ENCODE data around the gene MED16.
A peak's percentile ranks its signal among the peaks of the same experiment; 100 is the strongest.
"Not testable (repeated sequence)": the region's sequence is repeated elsewhere in the genome, so short reads cannot be mapped to it uniquely, and the experiment has no call there.

The MED16 gene

DNA sequence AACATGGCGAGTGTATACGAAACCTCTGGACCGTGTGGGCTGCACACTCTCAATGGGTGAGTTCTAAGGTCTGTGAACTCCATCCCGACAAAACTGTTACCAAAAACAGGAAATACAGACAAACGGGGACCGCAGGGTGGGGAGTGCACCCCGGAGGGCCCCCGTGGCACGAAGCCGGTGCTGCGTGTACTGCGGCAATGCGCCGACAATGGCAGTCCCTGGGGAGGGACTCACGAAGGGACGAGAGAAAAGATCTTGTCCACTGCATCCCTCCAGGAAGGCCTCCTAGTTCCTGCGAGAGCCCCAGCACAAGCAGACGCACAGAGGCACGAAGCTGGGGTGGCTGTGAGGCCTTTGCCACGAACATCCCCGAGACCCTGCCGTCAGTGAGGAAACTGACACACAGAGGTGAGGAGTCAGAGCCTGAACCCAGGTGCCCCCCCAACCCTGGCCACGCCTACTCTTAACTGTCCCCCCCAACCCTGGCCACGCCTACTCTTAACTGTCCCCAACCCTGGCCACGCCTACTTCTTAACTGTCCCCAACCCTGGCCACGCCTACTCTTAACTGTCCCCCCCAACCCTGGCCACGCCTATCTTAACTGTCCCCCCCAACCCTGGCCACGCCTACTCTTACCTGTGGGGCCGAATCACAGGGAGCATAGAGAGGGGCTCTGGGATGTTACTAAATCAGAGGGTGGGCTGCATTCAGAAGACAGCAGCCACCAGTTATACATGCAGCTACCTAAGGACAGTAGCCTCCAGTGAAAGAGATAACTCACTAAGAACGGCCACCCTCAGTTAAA lies 4.2 kb downstream of the MED16 start:
- DNase-seq, result no peak

DNA sequence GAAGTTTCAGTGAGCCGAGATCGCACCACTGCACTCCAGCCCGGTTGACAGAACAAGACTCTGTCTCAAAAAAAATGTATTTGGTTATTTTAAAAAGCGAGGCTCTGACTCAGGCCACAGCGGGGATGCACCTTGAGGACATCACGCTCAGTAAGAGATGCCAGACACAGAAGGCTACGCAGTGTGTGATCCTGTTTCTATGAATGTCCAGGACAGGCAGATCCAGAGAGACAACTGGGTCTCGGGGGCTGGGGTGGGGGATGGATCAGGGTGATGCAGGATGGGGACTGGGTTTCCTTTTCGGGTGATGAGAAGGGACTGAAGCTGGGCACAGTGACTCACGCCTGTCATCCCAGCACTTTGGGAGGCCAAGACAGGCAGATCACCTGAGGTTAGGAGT lies 5.4 kb downstream of the MED16 start:
- no peak for DNase-seq

DNA sequence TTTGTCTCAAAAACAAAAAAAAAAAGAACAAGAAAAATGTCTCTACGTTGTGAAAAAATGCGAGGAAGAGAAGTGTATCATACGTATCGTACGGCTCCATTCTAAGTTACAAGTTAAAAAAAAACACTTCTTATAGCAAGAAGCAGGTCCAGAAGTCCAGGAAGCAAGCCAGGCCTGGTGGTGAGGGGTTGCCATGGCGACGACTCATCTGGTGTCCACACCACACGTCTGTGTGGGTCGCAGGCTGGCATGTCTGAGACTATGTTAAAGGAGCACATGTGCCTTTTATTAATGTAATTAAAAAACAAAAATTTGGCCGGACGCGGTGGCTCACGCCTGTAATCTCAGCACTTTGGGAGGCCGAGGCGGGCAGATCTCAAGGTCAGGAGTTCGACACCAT lies 5.9 kb downstream of the MED16 start:
- no peak for DNase-seq

DNA sequence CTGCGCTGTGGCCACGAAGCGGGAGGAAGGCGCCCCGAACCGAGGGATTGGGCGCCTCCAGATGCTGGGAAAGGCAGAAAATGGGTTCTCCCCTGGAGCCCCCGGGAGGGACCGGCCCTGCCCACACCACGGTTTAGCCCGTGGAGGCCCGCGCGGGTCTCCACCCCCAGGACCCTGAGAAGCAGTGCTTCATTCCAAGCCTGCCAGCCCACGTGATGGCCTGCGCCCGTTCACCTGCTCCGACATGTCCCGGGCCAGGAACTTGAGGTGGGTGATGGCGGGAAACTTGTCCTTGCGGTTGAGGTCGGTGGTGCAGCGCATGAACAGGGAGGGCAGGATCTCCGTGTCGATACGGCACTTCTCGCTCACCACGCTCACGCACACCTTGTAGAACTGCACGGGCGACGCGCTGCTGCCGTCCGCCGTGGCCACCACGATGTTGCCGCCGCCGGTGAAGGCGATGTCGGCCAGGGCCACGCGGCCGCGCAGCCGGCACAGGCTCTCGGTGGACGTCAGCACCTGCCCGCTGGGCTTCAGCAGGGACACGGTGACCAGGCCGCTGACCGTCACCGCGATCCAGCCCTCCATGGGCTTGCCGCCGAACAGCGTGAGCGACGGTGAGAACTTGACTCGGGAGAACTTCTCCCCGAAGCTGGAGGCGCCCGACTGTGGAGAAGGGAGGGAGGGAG lies 7.3 kb downstream of the MED16 start:
- no peak for DNase-seq

DNA sequence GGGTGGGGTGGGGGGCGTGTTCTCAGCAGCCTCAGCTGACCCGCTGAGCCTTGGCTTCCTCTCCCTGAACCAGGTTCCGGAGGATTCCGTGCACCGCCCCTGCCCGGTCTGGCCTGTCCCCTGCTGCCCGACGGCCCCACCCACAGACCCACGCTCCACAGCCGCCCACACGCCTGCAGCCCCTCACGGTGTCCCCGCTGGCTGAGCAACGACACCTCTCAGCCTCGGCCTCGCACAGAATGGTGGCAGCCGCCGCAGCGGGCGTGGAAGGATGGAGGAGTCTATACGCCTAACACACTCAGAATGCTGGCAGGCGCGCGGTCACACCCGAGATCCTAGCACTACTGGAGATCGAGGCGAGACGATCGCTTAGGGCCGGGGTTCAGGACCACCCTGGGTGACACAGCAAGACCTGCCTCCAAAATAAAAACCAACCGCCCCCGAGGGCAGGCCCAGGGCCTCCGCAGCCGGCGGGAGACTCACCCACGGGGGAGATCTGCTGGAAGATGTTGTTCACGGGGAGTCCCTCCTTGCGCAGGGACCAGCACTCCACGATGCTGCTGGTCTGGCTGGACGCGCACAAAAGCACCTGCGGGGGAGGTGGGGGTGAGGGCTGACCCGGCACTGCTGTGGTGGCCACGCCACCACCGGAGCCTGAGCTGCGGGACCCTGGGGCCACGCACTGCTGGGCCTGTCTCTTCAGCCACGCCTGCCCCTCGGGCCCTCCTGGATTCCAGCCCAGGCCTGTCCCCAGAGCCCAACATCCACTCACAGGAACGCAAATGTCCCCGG lies 8.4 kb downstream of the MED16 start:
- no peak for DNase-seq

DNA sequence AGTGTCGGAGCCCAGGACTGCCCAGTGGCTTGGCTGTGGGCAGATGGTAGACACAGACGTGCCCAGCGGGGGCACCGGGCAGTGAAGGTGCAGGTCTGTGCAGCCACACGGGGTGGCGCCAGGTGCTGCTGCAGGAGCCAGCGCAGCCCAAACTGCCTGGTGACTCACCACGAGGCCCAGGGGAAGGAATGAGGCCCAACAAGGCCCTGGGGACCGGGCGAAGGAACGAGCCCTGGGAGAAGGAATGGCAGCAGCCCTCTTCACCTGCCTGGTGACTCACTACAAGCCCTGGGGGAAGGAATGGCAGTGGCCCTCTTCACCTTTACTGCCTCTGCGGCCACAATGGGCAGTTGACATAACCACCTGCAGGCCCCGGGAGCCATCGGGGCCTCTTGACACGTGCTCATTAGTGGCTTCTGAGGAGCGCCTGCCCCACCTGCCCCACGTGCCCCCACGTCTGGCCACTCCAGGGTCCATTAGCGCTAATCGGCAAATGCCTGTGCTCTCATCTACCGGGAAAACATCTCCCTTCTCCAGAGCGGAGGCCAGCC lies 9.3 kb downstream of the MED16 start:
- DNase-seq, result no peak

DNA sequence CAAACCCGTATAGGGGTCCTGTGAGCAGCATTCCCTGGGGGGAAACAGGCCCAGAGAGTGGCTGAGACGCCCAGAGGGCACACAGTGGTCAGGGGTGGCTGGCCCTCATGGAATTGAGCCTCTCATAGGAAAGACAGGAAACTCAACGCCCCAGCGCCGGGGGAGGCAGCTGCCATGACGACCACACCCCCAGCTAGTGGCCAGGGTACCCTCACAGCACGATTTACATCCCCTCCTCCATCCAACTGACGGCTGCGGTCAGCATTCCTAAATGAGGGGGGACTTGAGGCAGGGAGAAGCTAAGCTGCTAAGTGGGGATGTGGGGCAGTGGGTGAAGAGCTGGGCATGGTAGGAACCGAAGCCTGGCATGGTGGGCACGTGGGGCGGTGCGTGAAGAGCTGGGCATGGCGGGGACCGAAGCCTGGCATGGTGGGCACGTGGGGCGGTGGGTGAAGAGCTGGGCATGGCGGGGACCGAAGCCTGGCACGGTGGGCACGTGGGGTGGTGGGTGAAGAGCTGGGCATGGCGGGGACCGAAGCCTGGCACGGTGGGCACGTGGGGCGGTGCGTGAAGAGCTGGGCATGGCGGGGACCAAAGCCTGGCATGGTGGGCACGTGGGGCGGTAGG lies 10.0 kb downstream of the MED16 start:
- DNase-seq, result no peak

DNA sequence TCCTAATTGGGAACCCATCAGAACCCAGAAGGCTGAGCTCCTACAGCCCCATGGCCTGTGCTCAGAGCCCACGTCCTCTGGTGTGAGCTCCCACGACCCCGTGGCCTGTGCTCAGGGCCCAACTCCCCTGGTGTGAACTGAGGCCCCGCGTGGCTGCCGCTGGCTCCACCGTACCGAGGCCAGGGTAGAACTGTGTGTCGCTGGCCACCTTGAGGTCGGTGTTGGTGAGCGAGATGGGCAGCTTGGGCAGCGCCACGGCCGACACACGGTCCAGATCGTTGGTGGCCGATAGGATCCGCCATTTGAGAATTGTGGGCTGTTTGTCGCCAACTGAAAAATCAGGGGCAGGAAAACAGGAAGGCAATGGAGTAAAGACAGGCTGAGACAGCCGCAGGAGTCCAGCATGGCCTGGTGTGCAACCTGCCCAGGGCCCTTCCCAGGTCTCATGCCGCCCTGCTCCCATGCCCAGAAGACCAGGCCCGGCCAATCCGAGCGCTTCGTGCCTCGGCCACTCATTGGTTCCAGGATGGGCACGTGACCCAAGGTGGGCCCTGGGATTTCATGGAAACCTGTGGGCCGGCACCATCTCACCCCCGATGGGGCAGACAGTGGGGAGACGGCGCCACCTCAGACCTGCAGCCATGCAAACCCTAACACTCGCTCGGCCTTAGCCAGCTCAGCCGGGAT lies 11.5 kb downstream of the MED16 start:
- no peak for DNase-seq

DNA sequence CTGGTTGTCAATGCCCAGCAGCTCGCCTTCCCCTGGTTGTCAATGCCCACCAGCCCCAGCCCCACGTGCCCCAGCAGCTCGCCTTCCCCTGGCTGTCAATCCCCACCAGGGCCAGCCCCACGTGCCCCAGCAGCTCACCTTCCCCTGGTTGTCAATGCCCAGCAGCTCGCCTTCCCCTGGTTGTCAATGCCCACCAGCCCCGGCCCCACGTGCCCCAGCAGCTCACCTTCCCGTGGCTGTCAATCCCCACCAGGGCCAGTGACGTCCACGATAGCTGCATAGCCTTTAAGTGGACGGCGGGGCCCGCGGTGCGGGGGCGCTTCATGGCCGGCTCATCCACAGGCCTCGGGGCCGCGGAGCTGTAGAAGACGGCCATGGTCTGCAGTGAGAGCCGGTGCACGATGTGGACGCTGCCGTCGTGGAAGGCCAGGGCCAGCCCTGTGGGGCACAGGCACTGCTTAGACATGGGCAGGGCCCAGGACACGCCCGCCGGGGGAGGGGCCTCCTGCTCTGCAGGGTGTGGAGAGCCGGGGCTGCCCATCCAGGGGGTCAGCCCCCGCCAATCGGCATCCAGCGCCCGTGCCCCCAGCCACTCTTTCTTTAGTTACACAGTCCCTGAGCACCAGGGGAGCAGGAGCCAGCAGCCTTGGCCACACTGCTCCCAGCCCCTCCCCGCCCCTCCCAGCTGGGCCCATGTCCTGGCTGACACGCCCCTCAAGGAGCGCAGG lies 13.1 kb downstream of the MED16 start:
- DNase-seq, result no peak

DNA sequence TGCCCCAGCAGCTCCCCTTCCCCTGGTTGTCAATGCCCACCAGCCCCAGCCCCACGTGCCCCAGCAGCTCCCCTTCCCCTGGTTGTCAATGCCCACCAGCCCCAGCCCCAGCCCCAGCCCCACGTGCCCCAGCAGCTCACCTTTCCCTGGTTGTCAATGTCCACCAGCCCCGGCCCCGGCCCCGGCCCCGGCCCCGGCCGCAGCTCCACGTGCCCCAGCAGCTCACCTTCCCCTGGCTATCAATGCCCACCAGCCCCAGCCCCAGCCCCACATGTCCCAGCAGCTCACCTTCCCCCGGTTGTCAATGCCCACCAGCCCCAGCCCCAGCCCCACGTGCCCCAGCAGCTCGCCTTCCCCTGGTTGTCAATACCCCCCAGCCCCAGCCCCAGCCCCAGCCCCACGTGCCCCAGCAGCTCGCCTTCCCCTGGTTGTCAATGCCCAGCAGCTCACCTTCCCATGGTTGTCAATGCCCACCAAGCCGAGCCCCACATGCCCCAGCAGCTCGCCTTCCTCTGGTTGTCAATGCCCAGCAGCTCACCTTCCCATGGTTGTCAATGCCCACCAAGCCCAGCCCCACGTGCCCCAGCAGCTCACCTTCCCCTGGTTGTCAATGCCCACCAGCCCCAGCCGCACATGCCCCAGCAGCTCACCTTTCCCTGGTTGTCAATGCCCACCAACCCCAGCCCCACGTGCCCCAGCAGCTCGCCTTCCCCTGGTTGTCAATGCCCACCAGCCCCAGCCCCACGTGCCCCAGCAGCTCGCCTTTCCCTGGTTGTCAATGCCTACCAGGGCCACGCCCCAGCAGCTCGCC lies 14.0 kb downstream of the MED16 start:
- not testable (repeated sequence) for DNase-seq

DNA sequence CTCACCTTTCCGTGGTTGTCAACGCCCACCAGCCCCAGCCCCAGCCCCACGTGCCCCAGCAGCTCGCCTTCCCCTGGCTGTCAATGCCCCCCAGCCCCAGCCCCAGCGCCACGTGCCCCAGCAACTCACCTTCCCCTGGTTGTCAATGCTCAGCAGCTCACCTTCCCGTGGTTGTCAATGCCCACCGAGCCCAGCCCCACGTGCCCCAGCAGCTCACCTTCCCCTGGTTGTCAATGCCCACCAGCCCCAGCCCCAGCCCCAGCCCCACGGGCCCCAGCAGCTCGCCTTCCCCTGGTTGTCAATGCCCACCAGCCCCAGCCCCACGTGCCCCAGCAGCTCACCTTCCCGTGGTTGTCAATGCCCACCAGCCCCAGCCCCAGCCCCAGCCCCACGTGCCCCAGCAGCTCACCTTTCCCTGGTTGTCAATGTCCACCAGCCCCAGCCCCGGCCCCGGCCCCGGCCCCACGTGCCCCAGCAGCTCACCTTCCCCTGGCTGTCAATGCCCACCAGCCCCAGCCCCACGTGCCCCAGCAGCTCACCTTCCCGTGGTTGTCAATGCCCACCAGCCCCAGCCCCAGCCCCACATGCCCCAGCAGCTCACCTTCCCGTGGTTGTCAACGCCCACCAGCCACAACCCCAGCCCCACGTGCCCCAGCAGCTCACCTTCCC lies 14.9 kb downstream of the MED16 start:
- DNase-seq, result not testable (repeated sequence)

DNA sequence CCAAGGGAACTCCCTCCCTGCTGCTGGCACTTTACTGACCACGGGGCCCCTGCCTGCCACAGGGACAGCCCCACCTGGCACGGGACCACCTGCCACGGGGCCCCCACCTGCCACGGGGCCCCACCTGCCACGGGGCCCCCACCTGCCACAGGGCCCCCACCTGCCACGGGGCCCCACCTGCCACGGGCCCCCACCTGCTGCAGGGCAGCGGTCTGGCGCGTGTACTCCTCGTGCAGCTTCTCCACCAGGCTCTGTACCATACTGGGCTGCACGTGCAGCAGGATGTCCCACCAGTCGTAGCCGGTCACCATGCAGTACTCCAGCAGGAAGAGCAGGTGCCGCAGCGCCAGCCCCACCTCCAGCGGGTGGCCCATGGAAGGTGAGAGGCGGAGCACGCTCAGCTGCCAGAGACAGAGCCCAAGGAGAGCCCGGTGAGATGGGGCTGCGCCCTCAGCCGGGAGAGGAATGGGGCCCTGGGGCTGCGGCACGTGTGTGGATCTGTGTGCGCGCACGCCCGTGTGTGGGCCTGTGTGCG lies 16.1 kb downstream of the MED16 start:
- no peak for DNase-seq

DNA sequence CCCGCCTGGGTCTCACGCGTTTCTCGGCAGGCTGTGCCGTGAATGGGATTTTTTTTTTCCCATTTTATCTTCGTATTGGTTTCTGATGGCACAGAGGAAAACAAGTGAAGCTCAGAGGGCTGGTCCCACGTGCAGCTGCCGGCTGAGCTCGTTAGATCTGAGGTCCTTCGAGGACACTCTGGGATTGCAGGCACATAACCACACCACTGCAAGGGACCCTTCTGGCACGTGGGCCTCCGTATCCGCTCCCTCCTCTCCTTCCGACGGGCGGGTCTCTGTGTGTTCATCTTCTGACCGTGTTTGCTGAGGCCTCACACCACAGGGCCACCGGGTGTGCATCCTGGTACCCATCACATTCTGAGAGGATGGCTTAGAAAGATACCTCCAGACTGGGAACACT lies 16.9 kb downstream of the MED16 start:
- no peak for DNase-seq

DNA sequence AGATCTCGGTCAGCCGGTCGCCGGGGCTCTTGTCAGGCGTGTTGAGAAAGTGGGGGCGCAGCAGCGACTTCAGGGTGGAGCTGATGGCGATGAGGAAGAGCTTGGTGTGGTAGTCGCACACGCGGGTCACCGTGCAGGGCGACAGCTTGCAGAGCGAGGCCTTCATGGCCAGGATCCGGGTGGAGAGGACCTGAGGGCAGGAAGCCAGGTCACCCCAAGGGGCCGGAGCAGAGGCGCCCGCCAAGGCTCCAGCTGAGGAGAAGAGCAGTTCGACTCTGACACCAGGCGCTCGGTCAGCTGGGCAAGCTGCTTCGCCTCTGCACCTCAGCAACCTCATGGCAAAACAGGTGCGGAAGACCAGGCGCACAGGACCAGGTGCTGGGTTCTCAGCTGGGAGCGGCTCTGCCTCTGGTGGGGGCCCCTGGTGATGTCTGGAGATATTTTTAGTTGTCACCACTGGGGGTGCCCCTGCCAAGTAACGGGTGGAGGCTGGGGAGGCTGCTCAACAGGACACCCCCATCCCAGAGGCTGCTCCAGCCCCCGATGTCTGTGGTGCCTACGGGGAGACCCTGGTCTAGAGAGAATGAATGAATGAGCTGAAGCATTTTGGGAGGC lies 17.6 kb downstream of the MED16 start:
- no peak for DNase-seq

DNA sequence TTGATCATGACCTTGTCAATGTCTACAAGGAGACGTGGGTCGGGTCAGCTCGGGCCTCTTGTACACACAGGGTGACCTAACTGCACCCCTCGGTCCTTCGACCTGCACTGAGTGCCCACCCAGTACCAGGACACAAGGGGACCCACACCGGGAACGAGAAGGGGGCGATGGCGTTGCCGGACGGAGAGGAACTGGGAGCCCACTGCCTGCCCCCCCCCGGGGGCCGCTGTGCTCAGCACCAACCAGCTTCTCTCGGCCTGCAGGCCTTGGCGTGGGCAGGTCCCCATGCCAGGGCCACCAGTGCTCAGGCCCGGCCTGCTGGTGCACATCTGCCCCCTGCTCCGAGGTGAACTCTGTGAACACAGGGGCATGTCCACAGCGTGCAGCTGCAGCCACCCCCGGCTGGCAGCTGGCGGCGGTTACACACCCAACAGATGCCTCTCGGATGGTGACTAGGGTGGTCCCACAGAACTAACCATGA lies 19.4 kb downstream of the MED16 start:
- no peak for DNase-seq

DNA sequence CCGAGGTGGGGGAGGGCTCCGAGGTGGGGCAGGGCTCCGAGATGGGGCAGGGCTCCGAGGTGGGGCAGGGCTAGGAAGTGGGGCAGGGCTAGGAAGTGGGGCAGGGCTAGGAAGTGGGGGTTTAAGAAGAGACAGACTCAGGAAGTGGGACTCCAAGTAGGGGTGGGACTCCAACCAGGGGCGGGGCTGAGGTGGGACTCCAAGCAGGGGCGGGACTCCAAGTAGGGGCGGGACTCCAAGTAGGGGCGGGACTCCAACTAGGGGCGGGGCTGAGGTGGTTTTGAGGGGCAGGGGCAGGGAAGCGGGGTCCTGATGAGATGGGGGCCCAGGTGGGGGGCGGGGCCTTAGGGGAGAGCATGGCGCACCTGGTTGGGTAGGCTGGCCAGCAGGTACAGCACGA lies 19.9 kb downstream of the MED16 start:
- DNase-seq, result no peak

DNA sequence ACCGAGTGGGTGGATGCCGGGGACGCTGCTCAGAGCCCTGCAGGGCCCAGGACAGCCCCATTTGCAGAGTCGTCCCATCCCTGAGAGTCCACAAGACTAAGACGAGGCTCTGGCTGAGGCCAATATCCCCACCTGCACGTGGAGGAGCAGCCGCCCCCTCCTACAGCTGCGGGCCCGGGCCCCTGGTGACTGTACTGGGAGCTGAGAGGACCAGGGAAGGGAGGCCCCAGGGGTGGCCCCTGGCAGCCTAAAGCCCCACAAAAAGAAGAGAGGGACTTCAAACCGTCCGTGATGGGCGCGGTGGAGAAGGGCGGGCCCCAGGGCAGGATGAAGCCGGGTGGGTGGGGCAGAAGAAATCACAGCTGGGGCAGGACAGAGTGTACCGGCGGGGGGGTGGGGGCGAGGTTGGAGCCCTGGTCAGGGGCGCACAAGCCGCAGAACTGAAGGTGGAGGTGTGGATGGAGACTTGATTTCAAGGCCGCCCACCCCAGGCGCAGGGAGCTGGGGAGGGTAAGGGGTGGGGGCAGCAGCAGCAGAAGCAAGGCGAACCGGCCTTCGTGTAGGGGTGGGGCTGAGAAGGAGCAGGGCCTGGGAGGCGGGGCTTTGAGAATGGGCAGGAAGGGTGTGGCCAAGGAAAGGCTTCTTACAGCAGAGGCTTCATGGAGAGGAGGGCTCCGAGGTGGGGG lies 20.6 kb downstream of the MED16 start:
- peak; percentile 12 for DNase-seq

DNA sequence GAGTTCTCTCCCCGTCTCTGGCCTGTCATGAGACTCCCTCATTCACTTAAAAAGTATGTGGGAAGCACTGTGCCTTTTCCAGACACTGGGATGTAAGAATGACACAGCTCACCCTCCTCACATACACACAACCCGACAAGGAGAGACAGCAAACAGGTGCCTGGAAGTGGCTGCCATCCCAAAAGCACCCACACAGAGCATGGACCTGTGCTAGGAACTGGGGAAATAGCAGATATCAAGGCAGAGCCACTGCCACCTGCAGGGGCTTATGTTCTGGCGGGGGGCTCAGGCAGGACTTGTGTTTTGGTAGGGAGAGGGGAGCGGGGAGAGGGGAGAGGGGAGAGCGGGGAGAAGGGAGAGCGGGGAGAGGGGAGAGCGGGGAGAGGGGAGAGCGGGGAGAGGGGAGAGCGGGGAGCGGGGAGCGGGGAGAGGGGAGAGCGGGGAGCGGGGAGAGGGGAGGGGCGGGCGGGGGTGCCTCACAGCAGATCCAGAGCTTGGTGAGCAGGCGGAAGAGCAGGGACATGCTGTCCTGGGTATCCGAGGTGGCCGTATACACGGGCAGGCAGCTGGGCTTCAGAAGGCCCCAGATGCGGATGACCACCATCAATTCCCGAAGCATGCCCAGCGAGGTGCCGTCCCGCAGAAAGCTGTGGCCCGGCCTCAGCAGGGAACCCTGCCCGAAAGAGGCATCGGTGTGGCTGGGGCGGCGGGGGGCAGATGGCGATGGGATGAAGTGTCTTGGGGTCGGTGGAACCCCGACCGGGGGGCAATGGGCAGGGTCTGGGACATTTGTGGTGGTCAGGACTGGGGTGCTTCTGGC lies 21.3 kb downstream of the MED16 start:
- DNase-seq, result no peak
